CD4-positive, alpha-beta T cell (primary cell): ENCODE results near the gene MTMR12. TPM values are rescaled to one million over a fixed set of nuclear protein-coding genes. Genes with fewer than 3 reads are reported as not detected.
"Not testable (repeated sequence)": the region's sequence is repeated elsewhere in the genome, so short reads cannot be mapped to it uniquely, and the experiment has no call there.

ENCODE experiments used
- ATAC-seq: fragments of 200-7000 bp; cut with Tn5 transposase; one replicate; pipeline ENCODE4 v1.10.0; 2022; ENCODE audit warnings: mild to moderate bottlenecking; ENCODE audit not compliant: poor library complexity
- CTCF ChIA-PET: fragments of 350-600 bp; sonication (Branson Sonifier 250); formaldehyde crosslinking; loops from one replicate; lab custom pipeline; 2021; ENCODE audit warnings: antibody characterized with exemption, inconsistent platforms; lab: Charles Lee
- POLR2A ChIA-PET: fragments of 350-600 bp; sonication (Branson Sonifier 250); formaldehyde crosslinking; loops from one replicate; lab custom pipeline; 2021; ENCODE audit warnings: antibody characterized with exemption, inconsistent platforms; lab: Charles Lee
- DNase-seq, 14 experiments: peaks; one replicate each; pipeline ENCODE4 v3.0.0-alpha.2; 2013 to 2020; ENCODE audit warnings: mixed read lengths in 2 of 14
- H3K27ac ChIP-seq, 2 donors: one replicate each; pipeline versions ENCODE4 v1.5.1 to v1.7.0; 2013; ENCODE audit warnings: low read length in 2 of 2, low read depth in 1 of 2, mild to moderate bottlenecking in 1 of 2
- H3K27me3 ChIP-seq, 2 experiments: 1 replicate in 1 of 2; 2 replicates in 1 of 2; pipeline versions ENCODE4 v1.6.1 to v1.7.0; 2013; ENCODE audit warnings: low read length in 2 of 2, control low read depth in 1 of 2, mild to moderate bottlenecking in 1 of 2, moderate library complexity in 1 of 2; ENCODE audit not compliant: insufficient read depth in 2 of 2, control insufficient read depth in 1 of 2
- H3K36me3 ChIP-seq: one replicate; pipeline ENCODE4 v1.6.1; 2013; ENCODE audit warnings: low read length, control low read depth; ENCODE audit not compliant: insufficient read depth
- H3K4me1 ChIP-seq: one replicate; pipeline ENCODE4 v1.6.1; 2013; ENCODE audit warnings: low read length, control low read depth; ENCODE audit not compliant: insufficient read depth
- H3K4me3 ChIP-seq: one replicate; pipeline ENCODE4 v1.5.1; 2013; ENCODE audit warnings: mild to moderate bottlenecking, low read length, moderate library complexity
- H3K9me3 ChIP-seq, 2 experiments: 1 replicate in 1 of 2; 2 replicates in 1 of 2; pipeline versions ENCODE4 v1.6.1 to v1.7.0; 2013; ENCODE audit warnings: low read length in 2 of 2, mild to moderate bottlenecking in 2 of 2, control low read depth in 1 of 2, moderate library complexity in 1 of 2; ENCODE audit not compliant: control insufficient read depth in 1 of 2, insufficient read depth in 1 of 2
- H3K27ac Mint-ChIP-seq: one replicate; pipeline ENCODE4 v1.8.0; 2020; ENCODE audit warnings: mixed read lengths
- H3K27me3 Mint-ChIP-seq: one replicate; pipeline ENCODE4 v1.8.0; 2021; ENCODE audit warnings: mixed read lengths
- H3K36me3 Mint-ChIP-seq: one replicate; pipeline ENCODE4 v1.8.0; 2021; ENCODE audit warnings: low read depth, mixed read lengths
- H3K4me1 Mint-ChIP-seq: one replicate; pipeline ENCODE4 v1.8.0; 2021; ENCODE audit warnings: low read depth, mixed read lengths
- H3K4me3 Mint-ChIP-seq: one replicate; pipeline ENCODE4 v1.8.0; 2020; ENCODE audit warnings: mild to moderate bottlenecking, mixed read lengths
- H3K9me3 Mint-ChIP-seq: one replicate; pipeline ENCODE4 v1.8.0; 2020; ENCODE audit warnings: mixed read lengths
- intact Hi-C, 2 experiments: fragments of 100-400 bp; cut with DNase I in 1 of 2; cut with micrococcal nuclease in 1 of 2; formaldehyde crosslinking; loops; one replicate each; pipeline versions ENCODE4 v1.15.1 to v1.9.0; 2023 to 2025; cut with DNase I, micrococcal nuclease
- total RNA-seq, 174 experiments: library from RNA in 2 of 174; stranded (reverse) in 2 of 174; gene quantifications; one replicate each; pipeline ENCODE4 v1.2.3 and lab custom pipeline; 2021 to 2026
- TF ChIP-seq, protein P1 (sequence below): fragments of 200-600 bp; IDR thresholded peaks from one replicate; pipeline ENCODE4 v1.8.0; 2022; ENCODE audit warnings: antibody characterized with exemption, mild to moderate bottlenecking

The MTMR12 gene
- total RNA-seq, 2 experiments from 2014 or later, result 15.9 to 18.3 TPM

DNA sequence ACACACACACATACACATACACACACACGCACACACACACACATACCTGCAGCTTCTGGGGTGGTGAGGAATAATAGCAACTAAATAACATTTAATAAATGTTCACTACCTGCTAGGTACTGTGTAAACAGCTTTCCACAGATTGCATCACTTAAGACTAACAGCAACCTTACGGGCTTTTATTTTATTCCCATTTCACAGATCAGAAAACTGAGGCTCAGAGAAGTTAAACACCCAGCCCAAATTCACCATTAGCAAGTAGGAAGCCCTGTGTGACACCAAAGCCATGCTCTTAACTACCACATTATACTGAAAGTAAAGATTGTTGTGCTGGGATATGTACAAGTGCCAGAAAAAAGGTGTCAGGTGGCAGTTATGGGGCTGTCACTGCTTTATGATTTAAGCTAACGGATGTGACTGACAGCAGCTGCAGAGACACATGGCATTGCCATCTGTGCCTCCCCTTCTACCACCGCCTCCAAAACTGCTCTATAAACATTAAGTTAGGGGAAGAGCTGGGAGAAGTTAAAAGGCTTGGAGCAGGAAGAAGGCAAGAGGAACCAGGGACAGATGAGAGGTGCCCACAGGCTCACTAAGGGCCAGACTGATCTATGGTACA lies 13.6 kb downstream of the MTMR12 start:
- Histone ChIP-seq H3K36me3 (peaks cover 17% of the 10 kb centered on the region), H3K27ac (no peak overlapping the region), H3K9me3 (no peaks in the 10 kb centered on the region), H3K27me3 (no peaks in the 10 kb centered on the region), H3K4me1 (peaks cover 8% of the 10 kb centered on the region), H3K4me3 (no peak overlapping the region)
- H3K36me3 Mint-ChIP-seq, result peaks cover 44% of the 10 kb centered on the region
- H3K27ac Mint-ChIP-seq, result no peak overlapping the region
- H3K27me3 Mint-ChIP-seq, result no peaks in the 10 kb centered on the region
- peaks cover 65% of the 10 kb centered on the region for H3K4me1 Mint-ChIP-seq
- TF ChIP-seq, protein P1, sequence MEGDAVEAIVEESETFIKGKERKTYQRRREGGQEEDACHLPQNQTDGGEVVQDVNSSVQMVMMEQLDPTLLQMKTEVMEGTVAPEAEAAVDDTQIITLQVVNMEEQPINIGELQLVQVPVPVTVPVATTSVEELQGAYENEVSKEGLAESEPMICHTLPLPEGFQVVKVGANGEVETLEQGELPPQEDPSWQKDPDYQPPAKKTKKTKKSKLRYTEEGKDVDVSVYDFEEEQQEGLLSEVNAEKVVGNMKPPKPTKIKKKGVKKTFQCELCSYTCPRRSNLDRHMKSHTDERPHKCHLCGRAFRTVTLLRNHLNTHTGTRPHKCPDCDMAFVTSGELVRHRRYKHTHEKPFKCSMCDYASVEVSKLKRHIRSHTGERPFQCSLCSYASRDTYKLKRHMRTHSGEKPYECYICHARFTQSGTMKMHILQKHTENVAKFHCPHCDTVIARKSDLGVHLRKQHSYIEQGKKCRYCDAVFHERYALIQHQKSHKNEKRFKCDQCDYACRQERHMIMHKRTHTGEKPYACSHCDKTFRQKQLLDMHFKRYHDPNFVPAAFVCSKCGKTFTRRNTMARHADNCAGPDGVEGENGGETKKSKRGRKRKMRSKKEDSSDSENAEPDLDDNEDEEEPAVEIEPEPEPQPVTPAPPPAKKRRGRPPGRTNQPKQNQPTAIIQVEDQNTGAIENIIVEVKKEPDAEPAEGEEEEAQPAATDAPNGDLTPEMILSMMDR, result no peak
- H3K4me3 Mint-ChIP-seq, result no peak overlapping the region
- ChIA-PET CTCF (no interaction called here), POLR2A (no interaction called here)
- ATAC-seq (no peak), DNase-seq (no peak)
- H3K9me3 Mint-ChIP-seq, result no peaks in the 10 kb centered on the region
- intact Hi-C loops, result no loop called here

DNA sequence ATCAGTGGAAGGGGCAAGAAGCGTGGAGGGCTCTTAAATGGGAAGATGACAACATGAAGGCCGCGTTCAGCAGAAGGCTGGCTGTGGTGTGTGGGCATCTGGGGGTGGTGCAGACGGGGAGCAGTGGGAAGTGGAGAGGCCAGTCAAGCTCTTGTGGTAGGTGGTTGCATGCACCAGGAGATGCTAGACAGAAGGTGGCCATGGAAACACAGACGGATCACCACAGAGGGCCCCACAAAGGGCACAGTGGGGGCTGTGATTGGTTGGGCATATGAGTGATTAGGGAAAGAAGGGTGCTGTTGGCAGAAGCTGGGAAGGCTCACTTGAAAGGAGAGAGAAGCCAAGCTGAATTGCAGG lies 14.7 kb downstream of the MTMR12 start:
- Histone ChIP-seq H3K27me3 (no peaks in the 10 kb centered on the region), H3K9me3 (no peaks in the 10 kb centered on the region), H3K4me3 (no peak overlapping the region), H3K36me3 (peaks cover 17% of the 10 kb centered on the region), H3K27ac (no peak overlapping the region), H3K4me1 (peaks cover 8% of the 10 kb centered on the region)
- H3K27ac Mint-ChIP-seq, result no peak overlapping the region
- H3K9me3 Mint-ChIP-seq, result no peaks in the 10 kb centered on the region
- ChIA-PET CTCF (interaction anchor here (1.1 kb wide), 1 partner anchor 65 kb away, joined by 3 read pairs; no protein-coding TSS in a partner anchor), POLR2A (no interaction called here)
- no peak for DNase-seq
- H3K27me3 Mint-ChIP-seq, result no peaks in the 10 kb centered on the region
- peaks cover 67% of the 10 kb centered on the region for H3K4me1 Mint-ChIP-seq
- H3K4me3 Mint-ChIP-seq, result no peak overlapping the region
- TF ChIP-seq, protein P1, result no peak
- no peak for ATAC-seq
- H3K36me3 Mint-ChIP-seq, result peaks cover 54% of the 10 kb centered on the region
- intact Hi-C loops, result no loop called here

DNA sequence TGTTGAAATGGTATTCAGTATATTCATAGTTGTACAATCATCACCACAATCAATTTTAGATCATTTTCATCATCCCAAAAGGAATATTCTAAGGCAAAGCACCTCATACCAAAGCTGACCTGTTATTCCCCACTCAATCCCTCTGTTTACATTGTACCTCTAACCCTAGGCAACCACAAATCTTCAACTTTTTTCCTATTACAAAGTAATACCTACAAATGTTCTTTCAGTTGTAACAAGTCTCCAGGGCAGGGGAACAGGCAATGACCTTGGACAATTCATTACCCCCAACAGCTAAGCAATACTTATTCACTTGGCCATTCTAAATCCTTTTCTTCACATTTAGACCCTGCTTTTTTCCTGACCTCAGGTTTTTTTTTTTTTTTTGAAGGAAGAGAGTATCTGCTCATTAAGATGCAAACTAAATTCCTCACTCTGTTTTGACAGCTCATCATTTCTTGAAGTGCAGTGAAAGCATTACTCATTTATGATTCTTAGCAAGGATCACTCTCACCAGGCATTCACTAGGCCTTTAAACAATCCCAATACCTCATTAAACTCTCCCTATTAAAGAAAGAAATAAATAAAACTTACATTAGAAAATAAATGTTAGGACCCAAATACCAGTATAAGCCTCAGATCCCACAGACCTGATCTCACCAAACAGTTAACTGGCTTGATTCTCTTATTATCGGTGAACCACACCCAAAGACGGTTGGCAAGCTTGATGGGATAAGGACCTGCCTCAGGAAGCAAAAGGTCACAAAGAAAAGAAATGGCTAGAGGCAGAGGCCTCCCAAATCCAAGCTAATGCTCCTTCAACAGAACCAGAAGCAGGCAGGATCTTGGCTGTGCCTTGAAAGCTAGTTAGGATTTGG lies 15.3 kb downstream of the MTMR12 start:
- no peaks in the 10 kb centered on the region for H3K9me3 Mint-ChIP-seq
- Histone ChIP-seq H3K27ac (no peak overlapping the region), H3K4me1 (peaks cover 8% of the 10 kb centered on the region), H3K4me3 (no peak overlapping the region), H3K36me3 (peaks cover 17% of the 10 kb centered on the region), H3K9me3 (no peaks in the 10 kb centered on the region), H3K27me3 (no peaks in the 10 kb centered on the region)
- H3K36me3 Mint-ChIP-seq, result peaks cover 60% of the 10 kb centered on the region
- CTCF ChIA-PET, result interaction anchor here (1.1 to 1.5 kb wide), 2 partner anchors 10 to 65 kb away, joined by 3 to 5 read pairs; no protein-coding TSS in a partner anchor
- intact Hi-C loops, result no loop called here
- no peaks in the 10 kb centered on the region for H3K27me3 Mint-ChIP-seq
- no peak overlapping the region for H3K27ac Mint-ChIP-seq
- H3K4me3 Mint-ChIP-seq, result no peak overlapping the region
- TF ChIP-seq, protein P1, result no peak
- H3K4me1 Mint-ChIP-seq, result peaks cover 66% of the 10 kb centered on the region
- DNase-seq (no peak), ATAC-seq (no peak)
- POLR2A ChIA-PET, result interaction anchor here (0.8 kb wide), 1 partner anchor 15 kb away, joined by 3 read pairs; the partner anchor contains the start of gene MTMR12

DNA sequence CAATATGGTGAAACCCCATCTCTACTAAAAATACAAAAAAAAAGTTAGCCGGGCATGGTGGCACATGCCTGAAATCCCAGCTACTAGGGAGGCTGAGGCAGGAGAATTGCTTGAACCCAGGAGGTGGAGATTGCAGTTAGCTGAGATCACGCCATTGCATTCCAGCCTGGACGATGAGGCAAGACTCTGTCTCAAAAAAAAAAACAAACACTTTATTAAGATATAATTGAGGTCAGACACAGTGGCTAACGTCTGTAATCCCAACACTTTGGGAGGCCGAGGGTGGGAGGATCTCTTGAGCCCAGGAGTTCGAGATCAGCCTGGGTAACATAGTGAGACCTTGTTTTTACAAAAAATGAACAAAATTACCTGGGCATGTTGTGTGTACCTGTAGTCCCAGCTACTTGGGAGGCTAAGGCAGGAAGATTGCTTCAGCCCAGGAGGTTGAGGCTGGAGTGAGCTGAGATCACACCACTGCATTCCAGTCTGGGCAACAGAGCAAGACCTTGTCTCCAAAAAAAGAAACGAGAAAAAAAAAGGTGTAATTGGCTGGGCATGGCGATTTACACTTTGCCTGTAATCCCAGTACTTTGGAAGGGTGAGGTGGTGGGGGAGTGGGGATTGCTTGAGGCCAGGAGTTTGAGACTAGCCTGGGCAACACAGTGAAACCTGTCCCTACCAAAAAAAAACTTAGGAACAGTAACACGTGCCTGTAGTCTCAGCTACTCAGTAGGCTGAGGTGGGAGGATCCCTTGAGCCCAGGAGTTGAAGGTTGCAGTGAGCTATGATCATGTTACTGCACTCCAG lies 16.6 kb downstream of the MTMR12 start:
- H3K9me3 Mint-ChIP-seq, H3K27ac ChIP-seq, H3K27me3 Mint-ChIP-seq, intact Hi-C loops, H3K27me3 ChIP-seq, H3K27ac Mint-ChIP-seq, H3K4me3 ChIP-seq, H3K9me3 ChIP-seq, ATAC-seq, H3K4me3 Mint-ChIP-seq, H3K4me1 ChIP-seq, DNase-seq: not testable (repeated sequence)
- Mint-ChIP-seq H3K4me1 (peaks cover 59% of the 10 kb centered on the region), H3K36me3 (peaks cover 68% of the 10 kb centered on the region)
- peaks cover 24% of the 10 kb centered on the region for H3K36me3 ChIP-seq
- ChIA-PET POLR2A (interaction anchor here (0.6 kb wide), 1 partner anchor 16 kb away, joined by 3 read pairs; no protein-coding TSS in a partner anchor), CTCF (interaction anchor here (1.5 kb wide), 1 partner anchor 11 kb away, joined by 5 read pairs; no protein-coding TSS in a partner anchor)
